Ovary (tissue), 9 donors: ENCODE results near the gene SLC35D2. TPM values are rescaled to one million over a fixed set of nuclear protein-coding genes. Genes with fewer than 3 reads are reported as not detected.

Experiments used
- DNase-seq, 5 donors: peaks; one replicate each; pipeline ENCODE4 v3.0.0-alpha.2; 2019 to 2020
- H3K27ac ChIP-seq, 2 donors: fragments of 200-600 bp; one replicate each; pipeline versions ENCODE4 v1.5.1 to v1.8.0; 2019 to 2022
- H3K27me3 ChIP-seq: fragments of 200-600 bp; one replicate; pipeline ENCODE4 v1.8.0; 2022
- H3K36me3 ChIP-seq: fragments of 200-600 bp; sonication (generic); one replicate; pipeline ENCODE4 v1.5.1; 2019
- H3K4me1 ChIP-seq: one replicate; pipeline ENCODE4 v1.8.1; 2013; ENCODE audit warnings: mild to moderate bottlenecking, moderate library complexity; ENCODE audit not compliant: insufficient read depth
- H3K4me3 ChIP-seq: fragments of 200-600 bp; sonication (generic); one replicate; pipeline ENCODE4 v1.5.1; 2017
- H3K9me3 ChIP-seq, 2 donors: fragments of 200-600 bp in 1 of 2; sonication (generic) in 1 of 2; one replicate each; pipeline versions ENCODE4 v1.5.1 to v1.8.1; 2013 to 2019; ENCODE audit warnings: mild to moderate bottlenecking in 1 of 2, moderate library complexity in 1 of 2
- CTCF ChIP-seq, 3 donors: fragments of 450-650 bp in 2 of 3; fragments of 200-600 bp in 1 of 3; IDR thresholded peaks; one replicate each; pipeline versions ENCODE4 v1.5.1 to v1.8.0; 2016 to 2022; ENCODE audit warnings: antibody characterized with exemption in 3 of 3, mild to moderate bottlenecking in 1 of 3
- EP300 ChIP-seq: sonication (generic); formaldehyde crosslinking; IDR thresholded peaks from one replicate; pipeline ENCODE4 v1.6.1; 2017; ENCODE audit warnings: antibody characterized with exemption
- POLR2A ChIP-seq: fragments of 450-650 bp; IDR thresholded peaks from one replicate; pipeline ENCODE4 v1.6.1; 2017; ENCODE audit warnings: antibody characterized with exemption, mild to moderate bottlenecking, moderate library complexity
- WGBS, 3 donors: extraction: QIAGEN DNeasy Blood & Tissue Kit in 1 of 3; methylation state at CpG; one replicate each; pipeline versions ENCODE4 v1.1.5 to v1.1.7; 2013 to 2017; 5-methylcytosine and 5-hydroxymethylcytosine counted together
- intact Hi-C, 4 donors: fragments of 100-400 bp; cut with DNase I; formaldehyde crosslinking; loops; one replicate each; pipeline versions ENCODE4 v1.11.0 to v1.15.1; 2022 to 2023
- polyA plus RNA-seq, 2 donors: library from polyadenylated mRNA; stranded (reverse); fragments of 200-250 nt in 1 of 2; fragments of 350-450 nt in 1 of 2; fragmentation: Illumina TruSeq in 1 of 2; extraction: RNeasy Lipid Tissue Mini Kit (QIAGEN cat#74804) in 1 of 2; gene quantifications; one replicate each; pipeline ENCODE4 v1.2.3, GENCODE V29; 2013 to 2014
- total RNA-seq, 7 donors: library from RNA; depleted of rRNA in 2 of 7; stranded (reverse); fragments of >200 nt in 2 of 7; fragmentation: NEBNext Ultra II Directional in 3 of 7; extraction: Animal tissue kit (Norgen Biotek cat#: 25700) in 3 of 7; gene quantifications; one replicate each; pipeline versions ENCODE4 v1.1.0 to v1.2.4, GENCODE V29; 2016 to 2023
- donor health status: DM: no; HTN: no; CAD: no; lungs with moderate emphysema.
- donor health status: DM: no; HTN: no; CAD: no.
- donor health status: Bipolar disorder and iron deficiency.
- donor health status: DM: yes; HTN: yes; CAD: no.
- donor health status: DM: no; HTN: no; CAD: no.
- donor health status: DM: yes; HTN: yes; CAD: no.

Gene SLC35D2
- total and polyA plus RNA-seq, 9 donors, result 22.1 to 36.1 (median 26.0) TPM

- H3K4me3 ChIP-seq, result no peak overlapping the region
- DNase-seq, result no peak
- whole genome bisulfite sequencing, 3 donors, result 72 to 80% (median 76%) methylated on average over 7 of the region's 7 CpGs
- TF ChIP-seq CTCF (IDR thresholded peaks at IDR 0.05), result no peak
- no peak for TF ChIP-seq POLR2A
- TF ChIP-seq EP300, result no peak
- H3K27me3 ChIP-seq, result no peaks in the 10 kb centered on the region
- no peaks in the 10 kb centered on the region for H3K36me3 ChIP-seq
- no peaks in the 10 kb centered on the region for H3K9me3 ChIP-seq
- intact Hi-C loops, result no loop called here
- H3K4me1 ChIP-seq, result no peaks in the 10 kb centered on the region
- H3K27ac ChIP-seq, result no peak overlapping the region
Observed at GRCh38 chr9:96321515-96321914, 62.0 kb downstream of the SLC35D2 start.

- no peaks in the 10 kb centered on the region for H3K36me3 ChIP-seq
- no peak for DNase-seq
- intact Hi-C loops, result no loop called here
- WGBS, 3 donors, result 70 to 81% (median 72%) methylated on average over 8 of the region's 8 CpGs
- no peak overlapping the region for H3K4me3 ChIP-seq
- TF ChIP-seq EP300 (no peak), CTCF (IDR thresholded peaks at IDR 0.05) (no peak), POLR2A (no peak)
- no peaks in the 10 kb centered on the region for H3K9me3 ChIP-seq
- H3K27ac ChIP-seq, result no peak overlapping the region
- H3K4me1 ChIP-seq, result no peaks in the 10 kb centered on the region
- no peaks in the 10 kb centered on the region for H3K27me3 ChIP-seq
Observed at GRCh38 chr9:96320749-96321280, 62.7 kb downstream of the SLC35D2 start.

- H3K4me3 ChIP-seq, result no peak overlapping the region
- no peaks in the 10 kb centered on the region for H3K36me3 ChIP-seq
Observed at GRCh38 chr9:96318921-96319565, 64.5 kb downstream of the SLC35D2 start.

GRCh38 chr9:96317335-96317980 lies 66.1 kb downstream of the SLC35D2 start:
- Histone ChIP-seq H3K27me3 (no peaks in the 10 kb centered on the region), H3K36me3 (no peaks in the 10 kb centered on the region), H3K4me3 (no peak overlapping the region), H3K4me1 (no peaks in the 10 kb centered on the region), H3K27ac (no peak overlapping the region), H3K9me3 (no peaks in the 10 kb centered on the region)
- peak in 4 of 5 donors; percentile 33 to 75 (median 62) for DNase-seq
- TF ChIP-seq POLR2A, result no peak
- peak; percentile 36 to 88 (median 77) for TF ChIP-seq CTCF (IDR thresholded peaks at IDR 0.05)
- TF ChIP-seq EP300, result no peak
- 42 to 50% (median 49%) methylated on average over 9 of the region's 9 CpGs for WGBS, 3 donors
- intact Hi-C loops, result loop anchor here in 3 of 4 donors (5.0 to 10.0 kb wide), 2 partner anchors 73 to 85 kb away; no protein-coding TSS in a partner anchor

More at GRCh38 chr9:96318921-96319565, 64.5 kb downstream of the SLC35D2 start:
- H3K4me1 ChIP-seq, result no peaks in the 10 kb centered on the region
- no peak overlapping the region for H3K27ac ChIP-seq
- no peaks in the 10 kb centered on the region for H3K27me3 ChIP-seq
- TF ChIP-seq CTCF (IDR thresholded peaks at IDR 0.05) (no peak), POLR2A (no peak), EP300 (no peak)
- no peak for DNase-seq
- WGBS, 3 donors, result 77 to 90% (median 78%) methylated on average over 6 of the region's 6 CpGs
- intact Hi-C loops, result loop anchor here in 3 of 4 donors (5.0 to 10.0 kb wide), 2 partner anchors 74 to 87 kb away; no protein-coding TSS in a partner anchor
- H3K9me3 ChIP-seq, result no peaks in the 10 kb centered on the region
